GM12873 (cell line): Measurements from ENCODE around the gene GABARAPL1.

Experiments
- CTCF ChIP-seq: IDR thresholded peaks from 2 replicates; pipeline ENCODE4 v1.5.1; 2012; ENCODE audit warnings: low read depth, mild to moderate bottlenecking, moderate library complexity, low read length, control low read depth; ENCODE audit not compliant: insufficient read depth; ENCODE audit errors: missing control alignments

Gene GABARAPL1

GRCh38 chr12:10189653-10190052 lies 23.0 kb upstream of the GABARAPL1 start:
- no peak for TF ChIP-seq CTCF

- TF ChIP-seq CTCF: peak; percentile 92
These were observed 21.9 kb upstream of the GABARAPL1 start for GRCh38 chr12:10190558-10191388.

- no peak for TF ChIP-seq CTCF
These were observed 20.8 kb upstream of the GABARAPL1 start for GRCh38 chr12:10191865-10192264.

- TF ChIP-seq CTCF: no peak
These were observed 18.5 kb upstream of the GABARAPL1 start for GRCh38 chr12:10194160-10194670.

GRCh38 chr12:10196210-10196609 lies 16.5 kb upstream of the GABARAPL1 start:
- TF ChIP-seq CTCF: no peak

- TF ChIP-seq CTCF: no peak
These were observed 14.8 kb upstream of the GABARAPL1 start for GRCh38 chr12:10197879-10198278.

- TF ChIP-seq CTCF: no peak
These were observed 7.4 kb upstream of the GABARAPL1 start for GRCh38 chr12:10205220-10205807.
